Aorta (tissue), 5 donors: Measurements from ENCODE around the gene LOXL1. TPM values are rescaled to one million over a fixed set of nuclear protein-coding genes. Genes with fewer than 3 reads are reported as not detected.
A peak's percentile ranks its signal among the peaks of the same experiment; 100 is the strongest.

Experiments
- ATAC-seq: fragments of 200-7000 bp; cut with Tn5 transposase; one replicate; pipeline ENCODE4 v1.9.1; 2022; ENCODE audit warnings: moderate library complexity; ENCODE audit not compliant: low FRiP score
- DNase-seq, 2 donors: peaks; one replicate each; pipeline ENCODE4 v3.0.0-alpha.2; 2020
- H3K27ac ChIP-seq, 2 donors: one replicate each; pipeline ENCODE4 v1.5.1; 2013; ENCODE audit warnings: low read length in 2 of 2, mild to moderate bottlenecking in 2 of 2, moderate library complexity in 2 of 2, control low read depth in 1 of 2, inconsistent platforms in 1 of 2, low read depth in 1 of 2
- H3K27me3 ChIP-seq, 2 donors: one replicate each; pipeline ENCODE4 v1.6.1; 2013; ENCODE audit warnings: control low read depth in 1 of 2, low read length in 1 of 2, mild to moderate bottlenecking in 1 of 2, moderate library complexity in 1 of 2; ENCODE audit not compliant: insufficient read depth in 2 of 2, control insufficient read depth in 1 of 2
- H3K36me3 ChIP-seq, 2 donors: one replicate each; pipeline ENCODE4 v1.6.1; 2013; ENCODE audit warnings: control low read depth in 1 of 2, low read length in 1 of 2, mild to moderate bottlenecking in 1 of 2; ENCODE audit not compliant: insufficient read depth in 2 of 2, control insufficient read depth in 1 of 2
- H3K4me1 ChIP-seq, 2 donors: one replicate each; pipeline ENCODE4 v1.6.1; 2013; ENCODE audit warnings: low read length in 2 of 2, control low read depth in 1 of 2, mild to moderate bottlenecking in 1 of 2, moderate library complexity in 1 of 2; ENCODE audit not compliant: insufficient read depth in 2 of 2, control insufficient read depth in 1 of 2
- H3K4me3 ChIP-seq, 2 donors: one replicate each; pipeline ENCODE4 v1.5.1; 2013; ENCODE audit warnings: low read length in 2 of 2, control low read depth in 1 of 2, mild to moderate bottlenecking in 1 of 2
- H3K9me3 ChIP-seq: one replicate; pipeline ENCODE4 v1.6.1; 2013; ENCODE audit warnings: mild to moderate bottlenecking, low read length; ENCODE audit not compliant: control insufficient read depth
- WGBS, 2 donors: extraction: QIAGEN DNeasy Blood & Tissue Kit; methylation state at CpG; one replicate each; pipeline ENCODE4 v1.1.7; 2013; 5-methylcytosine and 5-hydroxymethylcytosine counted together
- intact Hi-C, 2 donors: fragments of 100-400 bp; cut with DNase I; formaldehyde crosslinking; loops; one replicate each; pipeline versions ENCODE4 v1.14.2 to v1.15.0; 2022
- polyA plus RNA-seq, 2 donors: library from polyadenylated mRNA; stranded (reverse); fragments of 200-250 nt; gene quantifications; one replicate each; pipeline ENCODE4 v1.2.3, GENCODE V29; 2013
- total RNA-seq, 2 donors: library from RNA; stranded (reverse); fragmentation: NEBNext Ultra II Directional; extraction: Animal tissue kit (Norgen Biotek cat#: 25700); gene quantifications; one replicate each; pipeline ENCODE4 v1.2.1, GENCODE V29; 2021
- donor health status: healthy with polysubstance abuse.
- donor health status: Bipolar disorder and iron deficiency.
- donor health status: DM: no; HTN: no; CAD: no.
- donor health status: DM: no; HTN: no; CAD: no.
- donor health status: DM: yes; HTN: yes; CAD: no.

The LOXL1 gene
- total and polyA plus RNA-seq, 4 donors, result 49.0 to 138 (median 112) TPM

DNA sequence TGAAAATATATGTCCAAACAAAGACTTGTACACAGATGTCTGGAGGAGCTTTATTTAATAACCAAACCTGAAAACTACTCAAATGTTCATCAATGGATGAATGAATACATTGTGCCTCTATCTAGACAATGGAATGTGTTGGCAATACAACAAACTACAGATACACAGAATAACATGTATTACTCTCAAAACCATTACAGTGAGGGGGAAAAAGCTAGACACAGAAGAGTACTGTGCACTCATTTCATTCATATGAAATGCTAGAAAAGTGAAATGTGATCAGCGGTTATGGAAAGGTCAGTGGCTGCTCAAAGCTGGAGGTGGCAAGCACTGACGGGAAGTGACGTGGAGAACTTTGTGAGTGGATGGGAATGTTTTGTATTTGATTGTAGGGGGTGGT, 52.6 kb downstream of the LOXL1 start:
- intact Hi-C loops, result no loop called here
- H3K36me3 ChIP-seq, result no peaks in the 10 kb centered on the region
- no peak overlapping the region for H3K27ac ChIP-seq
- H3K9me3 ChIP-seq, result no peaks in the 10 kb centered on the region
- no peak for ATAC-seq
- no peaks in the 10 kb centered on the region for H3K4me1 ChIP-seq
- 90 to 93% methylated on average over 3 of the region's 3 CpGs for WGBS, 2 donors
- no peak for DNase-seq
- H3K4me3 ChIP-seq, result no peak overlapping the region
- H3K27me3 ChIP-seq, result no peaks in the 10 kb centered on the region

DNA sequence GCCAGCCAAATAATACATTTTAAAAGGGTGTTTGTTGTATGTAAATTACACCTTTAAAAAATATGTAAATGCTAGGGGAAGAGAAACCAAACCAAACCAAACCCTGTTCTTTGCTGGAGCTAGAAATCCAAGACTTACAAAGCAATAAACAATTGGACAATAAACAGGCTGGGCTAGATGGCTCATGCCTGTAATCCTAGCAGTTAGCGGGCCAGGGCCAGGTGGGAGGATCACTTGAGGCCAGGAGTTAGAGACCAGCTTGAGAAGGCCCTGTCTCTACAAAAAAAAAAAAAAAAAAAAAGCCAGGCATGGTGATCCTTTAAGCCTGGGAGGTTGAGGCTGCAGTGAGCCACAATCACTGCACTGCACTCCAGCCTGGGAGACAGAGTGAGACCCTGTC, 53.4 kb downstream of the LOXL1 start:
- intact Hi-C loops, result loop anchor here in 1 of 2 donors (5.0 kb wide), 1 partner anchor 338 kb away; no protein-coding TSS in a partner anchor
- Histone ChIP-seq H3K36me3 (no peaks in the 10 kb centered on the region), H3K4me1 (no peaks in the 10 kb centered on the region), H3K27me3 (no peaks in the 10 kb centered on the region), H3K27ac (no peak overlapping the region), H3K4me3 (no peak overlapping the region), H3K9me3 (no peaks in the 10 kb centered on the region)
- DNase-seq, result no peak
- WGBS, 2 donors, result 95 to 100% methylated on average over 1 of the region's 1 CpG
- ATAC-seq, result no peak

GRCh38 chr15:73981761-73982221, 55.5 kb downstream of the LOXL1 start:
- no peaks in the 10 kb centered on the region for H3K27me3 ChIP-seq
- H3K4me1 ChIP-seq, result no peaks in the 10 kb centered on the region
- H3K36me3 ChIP-seq, result no peaks in the 10 kb centered on the region
- H3K9me3 ChIP-seq, result no peaks in the 10 kb centered on the region
- H3K27ac ChIP-seq, result peak overlapping the region; percentile 31 to 88
- ATAC-seq, result no peak
- no peak for DNase-seq
- no peak overlapping the region for H3K4me3 ChIP-seq
- 6 to 7% methylated on average over 5 of the region's 5 CpGs for WGBS, 2 donors
- intact Hi-C loops, result loop anchor here in 1 of 2 donors (5.0 kb wide), 1 partner anchor 336 kb away; no protein-coding TSS in a partner anchor

DNA sequence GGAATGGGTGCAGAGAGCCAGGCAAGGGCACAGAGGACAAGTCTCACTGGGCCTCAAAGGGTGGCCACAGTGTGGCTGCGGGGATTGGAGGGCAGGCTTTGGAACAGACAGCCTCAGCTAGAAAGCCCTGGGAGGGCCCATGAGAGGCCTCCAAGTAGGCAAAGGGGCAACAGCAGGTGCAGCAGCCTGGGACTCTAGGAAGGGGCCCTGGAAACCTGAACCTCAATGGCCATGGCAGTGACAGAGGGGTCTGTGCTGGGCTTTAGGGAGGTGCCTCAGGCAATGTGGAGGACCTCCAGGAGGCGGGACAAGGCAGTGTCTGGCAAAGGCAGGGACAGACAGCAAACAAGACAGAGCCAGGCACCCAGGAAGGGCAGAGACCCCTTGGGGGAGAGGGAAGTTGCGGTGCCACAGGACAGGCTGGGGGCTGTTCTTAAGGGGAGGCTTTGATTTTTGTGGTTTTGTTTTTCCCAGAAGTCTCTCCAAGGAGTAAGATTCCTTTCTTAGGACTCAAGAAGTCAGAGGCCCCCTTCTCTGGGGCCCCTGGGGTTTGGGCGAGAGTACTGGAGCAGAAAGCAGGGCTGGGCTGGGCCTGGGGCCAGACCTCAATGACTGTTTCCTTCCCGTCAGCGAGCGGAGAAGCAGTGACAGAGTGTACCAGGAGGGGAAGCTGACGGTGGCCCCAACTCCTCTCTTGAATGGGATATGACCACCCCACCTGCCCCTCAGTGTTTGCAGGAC, 56.1 kb downstream of the LOXL1 start:
- no peak overlapping the region for H3K4me3 ChIP-seq

GRCh38 chr15:73983211-73983727, 57.0 kb downstream of the LOXL1 start:
- Histone ChIP-seq H3K27me3 (no peaks in the 10 kb centered on the region), H3K9me3 (no peaks in the 10 kb centered on the region), H3K4me3 (no peak overlapping the region), H3K27ac (peak overlapping the region; percentile 29 to 59), H3K36me3 (no peaks in the 10 kb centered on the region), H3K4me1 (no peaks in the 10 kb centered on the region)
- peak; percentile 79 to 89 for DNase-seq
- intact Hi-C loops, result loop anchor here in 1 of 2 donors (5.0 kb wide), 1 partner anchor 334 kb away; no protein-coding TSS in a partner anchor
- peak; percentile 42 for ATAC-seq
- WGBS, 2 donors, result 7 to 10% methylated on average over 10 of the region's 10 CpGs

More for the DNA sequence above, 56.1 kb downstream of the LOXL1 start:
- no peaks in the 10 kb centered on the region for H3K4me1 ChIP-seq
- DNase-seq, result peak; percentile 94 to 96
- no peaks in the 10 kb centered on the region for H3K27me3 ChIP-seq
- intact Hi-C loops, result loop anchor here in 1 of 2 donors (5.0 kb wide), 1 partner anchor 335 kb away; no protein-coding TSS in a partner anchor
- H3K27ac ChIP-seq, result peak overlapping the region; percentile 59 to 88
- H3K9me3 ChIP-seq, result no peaks in the 10 kb centered on the region
- no peaks in the 10 kb centered on the region for H3K36me3 ChIP-seq
- ATAC-seq, result peak; percentile 90
- WGBS, 2 donors, result 1 to 4% methylated on average over 7 to 8 of the region's 8 CpGs

DNA sequence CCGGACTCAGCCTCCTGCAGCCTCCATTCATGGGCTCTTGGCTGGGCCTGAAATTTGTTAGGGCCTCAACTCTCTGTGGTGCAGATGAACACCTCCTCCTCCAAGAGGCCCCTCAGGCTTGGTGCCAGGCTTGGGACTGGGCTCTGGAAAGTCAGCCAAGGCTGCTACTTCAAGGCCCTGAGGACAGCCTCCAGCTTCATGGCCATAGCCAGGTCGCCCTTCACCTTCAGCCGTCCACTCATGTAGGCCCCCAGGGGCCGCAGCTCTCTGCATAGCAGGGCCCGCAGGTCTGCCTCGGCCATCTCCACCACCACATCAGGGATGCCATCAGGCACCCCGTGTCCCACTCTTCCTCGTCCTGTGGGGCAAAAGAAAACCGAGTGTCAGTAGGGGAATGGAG, 57.5 kb downstream of the LOXL1 start:
- no peaks in the 10 kb centered on the region for H3K9me3 ChIP-seq
- no peaks in the 10 kb centered on the region for H3K4me1 ChIP-seq
- H3K4me3 ChIP-seq, result no peak overlapping the region
- ATAC-seq (no peak), DNase-seq (peak in 1 of 2 donors; percentile 68)
- no peaks in the 10 kb centered on the region for H3K36me3 ChIP-seq
- intact Hi-C loops, result loop anchor here in 1 of 2 donors (5.0 kb wide), 1 partner anchor 334 kb away; no protein-coding TSS in a partner anchor
- no peaks in the 10 kb centered on the region for H3K27me3 ChIP-seq
- WGBS, 2 donors, result 74 to 79% methylated on average over 9 of the region's 9 CpGs
- H3K27ac ChIP-seq, result peak overlapping the region in 1 of 2 donors; percentile 29

DNA sequence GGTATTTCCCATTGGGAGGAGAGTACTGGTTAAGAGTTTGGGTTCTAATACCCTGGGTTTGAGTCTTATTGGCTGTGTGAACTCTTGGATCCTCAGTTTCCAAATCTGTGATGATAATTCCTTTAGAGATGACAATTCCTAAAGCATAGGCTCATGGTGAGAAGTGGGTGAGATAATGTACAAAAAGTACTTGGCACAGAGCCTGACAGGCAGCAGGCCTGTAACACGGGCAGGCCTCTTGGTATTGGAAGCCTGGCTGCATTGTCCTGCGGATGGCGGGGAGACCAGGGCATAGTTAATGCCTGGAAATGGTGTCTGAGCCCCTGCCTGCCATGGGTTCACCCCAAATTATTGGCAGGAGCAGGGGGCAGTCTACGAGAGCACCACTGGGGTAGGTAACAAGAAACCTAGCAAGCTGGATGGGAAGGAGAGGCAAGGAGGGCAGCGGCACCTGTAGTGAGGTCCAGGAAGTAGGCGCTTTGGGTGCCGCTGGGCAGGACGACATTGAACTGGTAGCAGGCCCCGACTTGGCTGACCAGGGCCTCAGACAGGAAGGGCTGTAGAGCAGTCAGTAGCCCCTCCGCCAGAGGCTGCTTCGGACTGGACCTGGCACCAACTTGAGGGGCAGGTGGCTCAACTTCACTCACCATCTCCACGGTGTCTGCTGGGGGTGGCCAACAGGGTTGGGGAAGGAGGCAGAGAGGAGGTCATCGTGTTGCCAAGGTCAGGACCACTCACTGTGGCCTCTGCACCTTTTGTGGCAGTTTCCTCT, 58.1 kb downstream of the LOXL1 start:
- ATAC-seq (no peak), DNase-seq (peak in 1 of 2 donors; percentile 68)
- H3K27ac ChIP-seq, result no peak overlapping the region
- H3K9me3 ChIP-seq, result no peaks in the 10 kb centered on the region
- H3K27me3 ChIP-seq, result no peaks in the 10 kb centered on the region
- no peaks in the 10 kb centered on the region for H3K4me1 ChIP-seq
- intact Hi-C loops, result loop anchor here in 1 of 2 donors (5.0 kb wide), 1 partner anchor 333 kb away; no protein-coding TSS in a partner anchor
- no peak overlapping the region for H3K4me3 ChIP-seq
- 72 to 82% methylated on average over 11 to 13 of the region's 13 CpGs for WGBS, 2 donors
- H3K36me3 ChIP-seq, result no peaks in the 10 kb centered on the region

- Histone ChIP-seq H3K9me3 (no peaks in the 10 kb centered on the region), H3K27ac (no peak overlapping the region), H3K27me3 (no peaks in the 10 kb centered on the region), H3K4me3 (no peak overlapping the region), H3K36me3 (no peaks in the 10 kb centered on the region), H3K4me1 (no peaks in the 10 kb centered on the region)
- intact Hi-C loops, result no loop called here
- ATAC-seq (no peak), DNase-seq (peak in 1 of 2 donors; percentile 63)
- WGBS, 2 donors, result 88 to 89% methylated on average over 13 of the region's 13 CpGs
Observed at GRCh38 chr15:73985101-73985873, 59.0 kb downstream of the LOXL1 start.
